ENCODE data around the gene ABCC9. TPM values are rescaled to one million over a fixed set of nuclear protein-coding genes. Genes with fewer than 3 reads are reported as not detected.
A peak's percentile ranks its signal among the peaks of the same experiment; 100 is the strongest.
"Not testable (repeated sequence)": the region's sequence is repeated elsewhere in the genome, so short reads cannot be mapped to it uniquely, and the experiment has no call there.

Gene ABCC9
- total RNA-seq, 1 donor from 2014 or later: 32.6 TPM

- DNase-seq (no peak), ATAC-seq (no peak)
- H3K4me1 ChIP-seq: no peaks in the 10 kb centered on the region
- H3K27me3 ChIP-seq: no peaks in the 10 kb centered on the region
- TF ChIP-seq CTCF (IDR thresholded peaks at IDR 0.05): no peak
- H3K4me3 ChIP-seq: no peak overlapping the region
- no peak overlapping the region for H3K27ac ChIP-seq
- intact Hi-C loops (cut with DNase I): no loop called here
- H3K36me3 ChIP-seq: no peaks in the 10 kb centered on the region
- H3K9me3 ChIP-seq: no peaks in the 10 kb centered on the region
Observed at GRCh38 chr12:21795648-21796328, 145.4 kb downstream of the ABCC9 start.

GRCh38 chr12:21794807-21795595 is 146.2 kb downstream of the ABCC9 start:
- H3K27ac ChIP-seq; H3K36me3 ChIP-seq; ATAC-seq; H3K4me1 ChIP-seq; H3K9me3 ChIP-seq; H3K4me3 ChIP-seq; intact Hi-C loops (cut with DNase I); H3K27me3 ChIP-seq: not testable (repeated sequence)
- peak; percentile 76 for DNase-seq

GRCh38 chr12:21789687-21790086 is 151.5 kb downstream of the ABCC9 start:
- H3K27me3 ChIP-seq; H3K27ac ChIP-seq; H3K36me3 ChIP-seq; DNase-seq; ATAC-seq; H3K9me3 ChIP-seq; H3K4me3 ChIP-seq; intact Hi-C loops (cut with DNase I): not testable (repeated sequence)
- H3K4me1 ChIP-seq: peaks cover 11% of the 10 kb centered on the region

- Histone ChIP-seq H3K4me3 (no peak overlapping the region), H3K27ac (no peak overlapping the region), H3K9me3 (no peaks in the 10 kb centered on the region), H3K27me3 (no peaks in the 10 kb centered on the region), H3K4me1 (peaks cover 11% of the 10 kb centered on the region), H3K36me3 (no peaks in the 10 kb centered on the region)
- ATAC-seq: peak; percentile 52
- no peak for DNase-seq
- intact Hi-C loops (cut with DNase I): no loop called here
- TF ChIP-seq CTCF (IDR thresholded peaks at IDR 0.05): no peak
Observed at GRCh38 chr12:21788089-21788983, 152.9 kb downstream of the ABCC9 start.

GRCh38 chr12:21786041-21786531 is 155.1 kb downstream of the ABCC9 start:
- peaks cover 11% of the 10 kb centered on the region for H3K4me1 ChIP-seq
- intact Hi-C loops (cut with DNase I): no loop called here
- TF ChIP-seq CTCF (IDR thresholded peaks at IDR 0.05): no peak
- H3K9me3 ChIP-seq: no peaks in the 10 kb centered on the region
- no peaks in the 10 kb centered on the region for H3K36me3 ChIP-seq
- no peaks in the 10 kb centered on the region for H3K27me3 ChIP-seq
- H3K4me3 ChIP-seq: no peak overlapping the region
- peak overlapping the region; percentile 25 for H3K27ac ChIP-seq
- DNase-seq (no peak), ATAC-seq (no peak)

- intact Hi-C loops (cut with DNase I); H3K27me3 ChIP-seq; ATAC-seq; H3K27ac ChIP-seq; H3K9me3 ChIP-seq; DNase-seq; H3K4me3 ChIP-seq; H3K36me3 ChIP-seq; H3K4me1 ChIP-seq: not testable (repeated sequence)
Observed at GRCh38 chr12:21782723-21783122, 158.5 kb downstream of the ABCC9 start.

Data from upper lobe of right lung (tissue), 1 donor.